Neural cell (in vitro differentiated cells): ENCODE data around the gene RGS10. TPM values are rescaled to one million over a fixed set of nuclear protein-coding genes. Genes with fewer than 3 reads are reported as not detected.

Experiments
- H2AFZ ChIP-seq: fragments of 200-600, 300-800 bp; sonication (generic), shearing (Covaris generic); 2 replicates; pipeline ENCODE4 v1.6.0; 2014; ENCODE audit warnings: low read depth, mild to moderate bottlenecking, antibody characterized with exemption, low read length, moderate library complexity
- H3F3A ChIP-seq: fragments of 200-600 bp; shearing (Covaris generic); 2 replicates; pipeline ENCODE4 v1.6.1; 2016; ENCODE audit warnings: mild to moderate bottlenecking, moderate library complexity, mixed read lengths, antibody characterized with exemption, low read length; ENCODE audit not compliant: insufficient read depth, poor library complexity, severe bottlenecking
- H3K27ac ChIP-seq: fragments of 200-600, 300-800 bp; sonication (generic), shearing (Covaris generic); 2 replicates; pipeline ENCODE4 v1.5.1; 2014; ENCODE audit warnings: mild to moderate bottlenecking, low read length, moderate library complexity
- H3K27me3 ChIP-seq: fragments of 300-800, 200-600 bp; sonication (generic), shearing (Covaris generic); 2 replicates; pipeline ENCODE4 v1.6.0; 2014; ENCODE audit warnings: mild to moderate bottlenecking, low read depth, low read length, moderate library complexity; ENCODE audit not compliant: insufficient read depth
- H3K36me3 ChIP-seq: fragments of 300-800, 200-600 bp; sonication (generic), shearing (Covaris generic); 2 replicates; pipeline ENCODE4 v1.5.1; 2014; ENCODE audit warnings: mild to moderate bottlenecking, antibody characterized with exemption, low read length, moderate library complexity; ENCODE audit not compliant: insufficient read depth
- H3K4me2 ChIP-seq: fragments of 300-800, 200-600 bp; sonication (generic), shearing (Covaris generic); 2 replicates; pipeline ENCODE4 v1.6.0; 2014; ENCODE audit warnings: mild to moderate bottlenecking, low read length
- H3K4me3 ChIP-seq: fragments of 300-800, 200-600 bp; sonication (generic), shearing (Covaris generic); 2 replicates; pipeline ENCODE4 v1.5.1; 2014; ENCODE audit warnings: mild to moderate bottlenecking, low read length, moderate library complexity
- H3K79me2 ChIP-seq: fragments of 200-600 bp; shearing (Covaris generic); replicated peaks from 2 replicates; pipeline ENCODE4 v1.6.0; 2014; ENCODE audit warnings: mild to moderate bottlenecking, low read length, moderate library complexity; ENCODE audit not compliant: insufficient read depth
- H3K9ac ChIP-seq: fragments of 300-800, 200-600 bp; sonication (generic), shearing (Covaris generic); 2 replicates; pipeline ENCODE4 v1.6.1; 2016; ENCODE audit warnings: mild to moderate bottlenecking, low read length, mixed read lengths
- H3K9me2 ChIP-seq: fragments of 200-600 bp; shearing (Covaris generic); 2 replicates; pipeline ENCODE4 v1.6.1; 2016; ENCODE audit warnings: mild to moderate bottlenecking, low read length, mixed read lengths; ENCODE audit not compliant: insufficient read depth
- H3K9me3 ChIP-seq: fragments of 200-600, 300-800 bp; sonication (generic), shearing (Covaris generic); 2 replicates; pipeline ENCODE4 v1.6.1; 2016; ENCODE audit warnings: mild to moderate bottlenecking, mixed run types, low read length, moderate library complexity, mixed read lengths
- H4K20me1 ChIP-seq: fragments of 200-600 bp; shearing (Covaris generic); 2 replicates; pipeline ENCODE4 v1.6.1; 2016; ENCODE audit warnings: mild to moderate bottlenecking, mixed run types; ENCODE audit not compliant: insufficient read depth
- CTCF ChIP-seq: fragments of 450-650 bp; IDR thresholded peaks from 2 replicates; pipeline ENCODE4 v1.5.1; 2014; ENCODE audit warnings: antibody characterized with exemption, mild to moderate bottlenecking, moderate library complexity; ENCODE audit not compliant: poor library complexity, severe bottlenecking
- EP300 ChIP-seq: fragments of 450-650 bp; conservative IDR thresholded peaks from 2 replicates; pipeline ENCODE4 v1.6.1; 2014; ENCODE audit warnings: antibody characterized with exemption, mild to moderate bottlenecking, moderate library complexity; ENCODE audit not compliant: poor library complexity, severe bottlenecking
- EZH2 ChIP-seq: fragments of 200-600, 300-800 bp; shearing (Covaris generic), sonication (generic); IDR thresholded peaks from 2 replicates; pipeline ENCODE4 v1.6.1; 2014; ENCODE audit warnings: antibody characterized with exemption, low read length, borderline replicate concordance, mild to moderate bottlenecking; ENCODE audit not compliant: insufficient read depth, poor library complexity, severe bottlenecking
- POLR2AphosphoS5 ChIP-seq: IDR thresholded peaks from 2 replicates; pipeline ENCODE4 v1.6.1; 2012
- RAD21 ChIP-seq: fragments of 450-650 bp; conservative IDR thresholded peaks from 2 replicates; pipeline ENCODE4 v1.6.1; 2014; ENCODE audit warnings: antibody characterized with exemption, mild to moderate bottlenecking, moderate library complexity
- SMC3 ChIP-seq: fragments of 450-650 bp; conservative IDR thresholded peaks from 2 replicates; pipeline ENCODE4 v1.6.1; 2014; ENCODE audit warnings: antibody characterized with exemption, mild to moderate bottlenecking, moderate library complexity; ENCODE audit not compliant: poor library complexity
- TAF1 ChIP-seq: IDR thresholded peaks from 2 replicates; pipeline ENCODE4 v1.6.1; 2012; ENCODE audit warnings: low read depth
- polyA plus RNA-seq: library from polyadenylated mRNA; depleted of rRNA; stranded (reverse); fragments of >200 nt; gene quantifications from 2 replicates; pipeline ENCODE4 v1.2.3, GENCODE V29; 2014

Gene RGS10
- polyA plus RNA-seq, 1 donor from 2014 or later, result 2.6 TPM

- no peak overlapping the region for H3K9ac ChIP-seq
Measured at GRCh38 chr10:119489991-119490326, 52.6 kb downstream of the RGS10 start.

GRCh38 chr10:119488675-119489074 is 53.8 kb downstream of the RGS10 start:
- no peak overlapping the region for H3K9ac ChIP-seq

More at GRCh38 chr10:119489991-119490326, 52.6 kb downstream of the RGS10 start:
- H3K27me3 ChIP-seq, result no peaks in the 10 kb centered on the region
- TF ChIP-seq EZH2 (no peak), EP300 (no peak)
- no peak overlapping the region for H3K4me3 ChIP-seq
- no peak overlapping the region for H2AFZ ChIP-seq
- H3K36me3 ChIP-seq, result no peaks in the 10 kb centered on the region
- H3K4me2 ChIP-seq, result no peak overlapping the region
- no peaks in the 10 kb centered on the region for H3K9me3 ChIP-seq
- no peaks in the 10 kb centered on the region for H4K20me1 ChIP-seq
- no peaks in the 10 kb centered on the region for H3F3A ChIP-seq
- no peaks in the 10 kb centered on the region for H3K79me2 ChIP-seq
- no peak overlapping the region for H3K27ac ChIP-seq
- H3K9me2 ChIP-seq, result no peaks in the 10 kb centered on the region

GRCh38 chr10:119483839-119484238 is 58.7 kb downstream of the RGS10 start:
- H3K9me3 ChIP-seq, result no peaks in the 10 kb centered on the region
- no peak overlapping the region for H3K27ac ChIP-seq
- no peaks in the 10 kb centered on the region for H3K27me3 ChIP-seq
- H3K9me2 ChIP-seq, result no peaks in the 10 kb centered on the region
- H3F3A ChIP-seq, result no peaks in the 10 kb centered on the region
- no peak overlapping the region for H3K4me3 ChIP-seq
- no peaks in the 10 kb centered on the region for H3K79me2 ChIP-seq
- no peak overlapping the region for H2AFZ ChIP-seq
- H4K20me1 ChIP-seq, result no peaks in the 10 kb centered on the region
- no peaks in the 10 kb centered on the region for H3K36me3 ChIP-seq
- no peak overlapping the region for H3K9ac ChIP-seq
- TF ChIP-seq RAD21 (no peak), EZH2 (no peak), SMC3 (no peak)
- H3K4me2 ChIP-seq, result no peak overlapping the region

More at GRCh38 chr10:119488675-119489074, 53.8 kb downstream of the RGS10 start:
- Histone ChIP-seq H3K4me3 (no peak overlapping the region), H3K79me2 (no peaks in the 10 kb centered on the region), H3K27me3 (no peaks in the 10 kb centered on the region), H3K36me3 (no peaks in the 10 kb centered on the region), H3K27ac (no peak overlapping the region), H4K20me1 (no peaks in the 10 kb centered on the region), H3K4me2 (no peak overlapping the region), H3F3A (no peaks in the 10 kb centered on the region), H3K9me2 (no peaks in the 10 kb centered on the region), H3K9me3 (no peaks in the 10 kb centered on the region), H2AFZ (no peak overlapping the region)
- TF ChIP-seq RAD21, result no peak
- no peak for TF ChIP-seq EZH2
- no peak for TF ChIP-seq TAF1
- no peak for TF ChIP-seq EP300
- TF ChIP-seq POLR2AphosphoS5, result no peak
- no peak for TF ChIP-seq CTCF

GRCh38 chr10:119483001-119483400 is 59.5 kb downstream of the RGS10 start:
- H3K4me2 ChIP-seq, result no peak overlapping the region
- no peaks in the 10 kb centered on the region for H3K27me3 ChIP-seq
- H3F3A ChIP-seq, result no peaks in the 10 kb centered on the region
- no peaks in the 10 kb centered on the region for H3K9me3 ChIP-seq
- no peak overlapping the region for H3K4me3 ChIP-seq
- TF ChIP-seq POLR2AphosphoS5, result no peak
- no peak for TF ChIP-seq CTCF
- no peaks in the 10 kb centered on the region for H3K9me2 ChIP-seq
- H3K9ac ChIP-seq, result no peak overlapping the region
- H4K20me1 ChIP-seq, result no peaks in the 10 kb centered on the region
- no peak overlapping the region for H3K27ac ChIP-seq
- no peak overlapping the region for H2AFZ ChIP-seq
- H3K36me3 ChIP-seq, result no peaks in the 10 kb centered on the region
- H3K79me2 ChIP-seq, result no peaks in the 10 kb centered on the region
